ENCODE results near the gene FAM120B.

Gene FAM120B

GRCh38 chr6:170286934-170287265 lies 19.7 kb upstream of the FAM120B start:
- DNase-seq (ENCODE audit: low read depth in 2 of 2), result no peak

- DNase-seq (ENCODE audit: low read depth in 2 of 2), result no peak
These were observed 19.1 kb upstream of the FAM120B start for GRCh38 chr6:170287371-170287876.

GRCh38 chr6:170288091-170288631 lies 18.4 kb upstream of the FAM120B start:
- DNase-seq (ENCODE audit: low read depth in 2 of 2), result no peak

- no peak for DNase-seq (ENCODE audit: low read depth in 2 of 2)
These were observed 17.7 kb upstream of the FAM120B start for GRCh38 chr6:170288852-170289179.

- DNase-seq (ENCODE audit: low read depth in 2 of 2), result peak in 1 of 2 donors; percentile 15
These were observed 17.2 kb upstream of the FAM120B start for GRCh38 chr6:170289180-170289931.

GRCh38 chr6:170289951-170290295 lies 16.6 kb upstream of the FAM120B start:
- DNase-seq (ENCODE audit: low read depth in 2 of 2), result no peak

GRCh38 chr6:170290296-170291128 lies 16.0 kb upstream of the FAM120B start, which contains the start of gene DLL1:
TSS of gene DLL1 (minus strand) at chr6:170291078. CDS start at chr6:170290139, 939 bp downstream.
- peak in 1 of 2 donors; percentile 32 for DNase-seq (ENCODE audit: low read depth in 2 of 2)

GRCh38 chr6:170291271-170292110 lies 15.1 kb upstream of the FAM120B start:
- peak; percentile 22 to 34 for DNase-seq (ENCODE audit: low read depth in 2 of 2)

GRCh38 chr6:170292111-170292406 lies 14.5 kb upstream of the FAM120B start:
- DNase-seq (ENCODE audit: low read depth in 2 of 2), result no peak

- DNase-seq (ENCODE audit: low read depth in 2 of 2), result no peak
These were observed 14.0 kb upstream of the FAM120B start for GRCh38 chr6:170292407-170293158.

- DNase-seq (ENCODE audit: low read depth in 2 of 2), result no peak
These were observed 13.0 kb upstream of the FAM120B start for GRCh38 chr6:170293341-170294231.

GRCh38 chr6:170294298-170294730 lies 12.2 kb upstream of the FAM120B start:
- DNase-seq (ENCODE audit: low read depth in 2 of 2), result no peak

- DNase-seq (ENCODE audit: low read depth in 2 of 2), result no peak
These were observed 11.6 kb upstream of the FAM120B start for GRCh38 chr6:170294813-170295509.

GRCh38 chr6:170295510-170296422 lies 10.8 kb upstream of the FAM120B start:
- peak; percentile 48 to 49 for DNase-seq (ENCODE audit: low read depth in 2 of 2)

- no peak for DNase-seq (ENCODE audit: low read depth in 2 of 2)
These were observed 10.2 kb upstream of the FAM120B start for GRCh38 chr6:170296423-170296745.

GRCh38 chr6:170296746-170297575 lies 9.6 kb upstream of the FAM120B start:
- DNase-seq (ENCODE audit: low read depth in 2 of 2), result no peak

- no peak for DNase-seq (ENCODE audit: low read depth in 2 of 2)
These were observed 8.8 kb upstream of the FAM120B start for GRCh38 chr6:170297576-170298330.
